Epithelial cell of esophagus (primary cell): ENCODE results near the gene TNFSF8.

Source experiments
- DNase-seq: peaks from one replicate; pipeline ENCODE4 v3.0.0; 2010; ENCODE audit warnings: low read depth
- H3K4me3 ChIP-seq: 2 replicates; pipeline ENCODE4 v1.5.1; 2011; ENCODE audit warnings: mild to moderate bottlenecking, low read length, control low read depth
- TF ChIP-seq, protein P1 (sequence below): IDR thresholded peaks from 2 replicates; pipeline ENCODE4 v1.5.1; 2011; ENCODE audit warnings: low read depth, mild to moderate bottlenecking, low read length, control low read depth, inconsistent platforms; ENCODE audit not compliant: insufficient read depth; ENCODE audit errors: missing control alignments

TNFSF8 gene

DNA sequence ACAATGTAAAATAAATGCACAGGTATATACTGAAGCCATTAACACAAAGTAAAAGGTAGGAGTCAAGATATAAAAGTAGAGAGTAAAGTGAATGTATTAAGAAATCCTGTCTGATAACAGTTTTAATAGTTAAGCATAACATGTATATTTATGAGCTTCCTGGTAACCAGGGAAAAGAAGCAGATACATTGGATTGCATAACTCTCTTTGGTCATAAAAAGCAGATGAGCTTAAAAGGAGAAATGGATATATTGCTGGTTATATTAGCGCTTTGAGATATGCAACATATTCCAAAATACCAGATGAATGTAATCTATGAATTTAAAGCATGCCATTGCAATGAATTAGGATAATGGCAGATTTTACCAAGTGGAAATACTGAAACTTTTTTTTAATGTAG, 6.2 kb upstream of the TNFSF8 start:
- no peak overlapping the region for H3K4me3 ChIP-seq
- DNase-seq, result no peak
- TF ChIP-seq, protein P1, sequence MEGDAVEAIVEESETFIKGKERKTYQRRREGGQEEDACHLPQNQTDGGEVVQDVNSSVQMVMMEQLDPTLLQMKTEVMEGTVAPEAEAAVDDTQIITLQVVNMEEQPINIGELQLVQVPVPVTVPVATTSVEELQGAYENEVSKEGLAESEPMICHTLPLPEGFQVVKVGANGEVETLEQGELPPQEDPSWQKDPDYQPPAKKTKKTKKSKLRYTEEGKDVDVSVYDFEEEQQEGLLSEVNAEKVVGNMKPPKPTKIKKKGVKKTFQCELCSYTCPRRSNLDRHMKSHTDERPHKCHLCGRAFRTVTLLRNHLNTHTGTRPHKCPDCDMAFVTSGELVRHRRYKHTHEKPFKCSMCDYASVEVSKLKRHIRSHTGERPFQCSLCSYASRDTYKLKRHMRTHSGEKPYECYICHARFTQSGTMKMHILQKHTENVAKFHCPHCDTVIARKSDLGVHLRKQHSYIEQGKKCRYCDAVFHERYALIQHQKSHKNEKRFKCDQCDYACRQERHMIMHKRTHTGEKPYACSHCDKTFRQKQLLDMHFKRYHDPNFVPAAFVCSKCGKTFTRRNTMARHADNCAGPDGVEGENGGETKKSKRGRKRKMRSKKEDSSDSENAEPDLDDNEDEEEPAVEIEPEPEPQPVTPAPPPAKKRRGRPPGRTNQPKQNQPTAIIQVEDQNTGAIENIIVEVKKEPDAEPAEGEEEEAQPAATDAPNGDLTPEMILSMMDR, result no peak

GRCh38 chr9:114935119-114935518, 4.7 kb upstream of the TNFSF8 start:
- no peak overlapping the region for H3K4me3 ChIP-seq
- DNase-seq, result no peak
- TF ChIP-seq, protein P1, result no peak

DNA sequence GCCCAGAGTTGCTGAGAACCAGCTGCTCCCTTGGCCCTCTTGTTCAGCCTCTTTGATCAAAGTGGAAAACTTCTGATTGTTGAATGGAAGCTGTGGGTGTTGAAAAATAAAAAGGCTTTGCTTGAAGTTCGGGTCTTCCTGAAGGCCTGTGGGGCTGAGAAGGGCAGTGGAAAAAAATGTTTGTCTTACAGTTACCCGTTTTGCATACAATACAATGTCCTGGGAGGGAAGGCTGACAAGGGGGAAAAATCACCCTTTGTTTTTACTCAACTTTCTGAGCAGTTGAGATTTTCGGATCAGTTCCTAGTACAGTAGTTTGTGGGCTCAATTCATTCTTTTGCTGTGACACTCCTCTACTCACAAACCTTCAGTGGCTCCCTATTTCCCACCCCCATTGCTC, 2.1 kb upstream of the TNFSF8 start:
- H3K4me3 ChIP-seq, result no peak overlapping the region
- TF ChIP-seq, protein P1, result no peak
- DNase-seq, result no peak

DNA sequence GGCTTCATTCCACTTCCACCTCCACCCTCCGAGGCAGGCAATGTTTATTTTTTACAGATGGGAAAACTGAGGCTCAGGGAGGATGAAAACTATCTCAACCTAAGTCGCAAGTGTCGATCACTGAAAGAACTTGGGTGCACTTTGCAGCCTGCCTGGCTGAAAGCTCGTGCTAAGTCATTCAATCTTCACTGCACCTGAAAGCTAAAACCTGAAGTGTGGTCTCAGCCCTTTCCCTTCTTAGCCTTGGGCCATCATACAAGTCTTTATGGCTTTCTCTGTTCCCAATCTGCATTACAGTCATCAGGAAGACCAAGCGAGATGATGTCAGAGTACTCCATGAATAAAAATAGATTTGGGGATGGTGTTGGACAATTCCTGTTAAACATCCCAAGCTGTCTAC, 1.0 kb upstream of the TNFSF8 start:
- no peak overlapping the region for H3K4me3 ChIP-seq
- DNase-seq, result no peak
- TF ChIP-seq, protein P1, result no peak

DNA sequence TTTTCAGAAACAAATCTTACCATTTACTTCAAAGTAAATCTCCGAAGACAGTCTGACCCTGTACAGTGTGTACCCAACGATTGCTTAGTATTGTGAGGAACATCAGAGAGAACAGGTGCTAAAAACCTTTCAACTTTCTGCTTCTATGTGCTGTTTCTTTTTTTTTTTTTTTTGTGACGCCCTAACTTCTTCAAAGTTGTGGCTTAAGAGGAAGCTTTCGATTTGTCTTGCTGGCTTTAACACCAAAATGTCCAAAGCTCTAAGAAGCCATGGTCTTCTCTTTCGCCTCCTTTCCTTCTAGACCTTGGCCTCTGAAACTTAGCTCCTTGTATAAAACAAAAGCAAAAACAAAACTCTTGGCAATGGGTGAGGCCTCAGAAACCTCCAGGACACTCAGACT, 1.2 kb downstream of the TNFSF8 start:
- TF ChIP-seq, protein P1, result no peak
- no peak for DNase-seq
- H3K4me3 ChIP-seq, result no peak overlapping the region

DNA sequence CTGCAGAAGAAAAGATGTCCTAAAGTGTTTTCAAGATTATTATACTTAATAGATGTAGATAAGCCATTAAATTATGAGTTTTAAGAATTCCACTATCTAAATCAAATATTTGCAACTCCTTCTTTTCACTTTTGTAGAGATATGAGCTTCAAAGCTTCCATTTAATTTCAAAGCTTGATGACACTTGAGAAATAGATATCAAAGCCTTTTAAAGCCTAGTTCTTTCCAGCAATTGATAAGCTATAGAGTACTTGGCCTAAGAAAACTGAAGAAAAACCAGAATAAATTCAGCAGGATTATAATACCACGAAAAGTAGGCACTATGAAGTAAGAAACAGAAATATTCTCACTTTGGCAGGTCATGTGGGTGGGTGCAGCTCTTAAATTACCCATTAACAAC, 1.7 kb downstream of the TNFSF8 start:
- no peak overlapping the region for H3K4me3 ChIP-seq
- TF ChIP-seq, protein P1, result no peak
- DNase-seq, result no peak

GRCh38 chr9:114928136-114928535, 2.3 kb downstream of the TNFSF8 start:
- no peak for DNase-seq
- H3K4me3 ChIP-seq, result no peak overlapping the region
- TF ChIP-seq, protein P1, result no peak
